PC-3 (cell line): ENCODE results near the gene AFG3L2. TPM values are rescaled to one million over a fixed set of nuclear protein-coding genes. Genes with fewer than 3 reads are reported as not detected.

Source experiments
- ATAC-seq: fragments of 200-7000 bp; cut with Tn5 transposase; 2 replicates; pipeline ENCODE4 v1.9.1; 2020; ENCODE audit warnings: mild to moderate bottlenecking, moderate library complexity
- BruUV-seq: library from RNA; stranded (reverse); fragments of 400-500 nt; replicated peaks from 2 replicates; lab custom pipeline; 2021; lab: Mats Ljungman, UMichigan
- CTCF ChIA-PET: fragments of 300-600 bp; sonication (Branson Sonifier 250); formaldehyde crosslinking; loops from one replicate; lab custom pipeline; 2022; ENCODE audit warnings: antibody characterized with exemption; lab: Charles Lee
- POLR2A ChIA-PET: fragments of 300-600 bp; sonication (Branson Sonifier 250); formaldehyde crosslinking; loops from one replicate; lab custom pipeline; 2022; ENCODE audit warnings: antibody characterized with exemption; ENCODE audit not compliant: unreplicated experiment; lab: Charles Lee
- DNase-seq: peaks from one replicate; pipeline ENCODE4 v3.0.0-alpha.2; 2015
- H2AFZ ChIP-seq: fragments of 300-600 bp; sonication (generic); 2 replicates; pipeline ENCODE4 v1.6.0; 2016; ENCODE audit warnings: antibody characterized with exemption, low read length
- H3F3A ChIP-seq: fragments of 300-600 bp; sonication (generic); one replicate; pipeline ENCODE4 v1.6.0; 2017; ENCODE audit warnings: antibody characterized with exemption, low read length, control low read depth, mild to moderate bottlenecking; ENCODE audit not compliant: unreplicated experiment
- H3K27ac ChIP-seq: fragments of 300-600 bp; sonication (generic); 2 replicates; pipeline ENCODE4 v1.5.1; 2016; ENCODE audit warnings: mild to moderate bottlenecking, low read length
- H3K27me3 ChIP-seq: fragments of 300-600 bp; sonication (generic); 2 replicates; pipeline ENCODE4 v1.6.1; 2016; ENCODE audit warnings: low read length, mixed read lengths
- H3K36me3 ChIP-seq: fragments of 300-600 bp; sonication (generic); 2 replicates; pipeline ENCODE4 v1.6.1; 2016; ENCODE audit warnings: low read depth, mixed run types, low read length, mixed read lengths
- H3K4me1 ChIP-seq: fragments of 300-600 bp; sonication (generic); 2 replicates; pipeline ENCODE4 v1.5.1; 2016; ENCODE audit warnings: low read length; ENCODE audit not compliant: insufficient read depth
- H3K4me2 ChIP-seq: fragments of 300-600 bp; sonication (generic); 2 replicates; pipeline ENCODE4 v1.6.0; 2016; ENCODE audit warnings: low read length
- H3K4me3 ChIP-seq: fragments of 300-600 bp; sonication (generic); 2 replicates; pipeline ENCODE4 v1.5.1; 2016; ENCODE audit warnings: mild to moderate bottlenecking, low read length, mixed read lengths
- H3K79me2 ChIP-seq: fragments of 300-600 bp; sonication (generic); 2 replicates; pipeline ENCODE4 v1.6.1; 2017; ENCODE audit warnings: low read length, mixed read lengths
- H3K9ac ChIP-seq: fragments of 300-600 bp; sonication (generic); 2 replicates; pipeline ENCODE4 v1.6.0; 2016; ENCODE audit warnings: mild to moderate bottlenecking, low read length
- H3K9me2 ChIP-seq: fragments of 300-600 bp; sonication (generic); replicated peaks from 2 replicates; pipeline ENCODE4 v1.6.1; 2016; ENCODE audit warnings: mixed run types, low read length, mixed read lengths
- H3K9me3 ChIP-seq: fragments of 300-600 bp; sonication (generic); 2 replicates; pipeline ENCODE4 v1.6.1; 2016; ENCODE audit warnings: low read length, mixed read lengths
- H4K20me1 ChIP-seq: fragments of 300-600 bp; sonication (generic); 2 replicates; pipeline ENCODE4 v1.6.1; 2016; ENCODE audit warnings: low read length, mixed read lengths
- EZH2 ChIP-seq: fragments of 300-600 bp; sonication (generic); IDR thresholded peaks from one replicate; pipeline ENCODE4 v1.6.1; 2017; ENCODE audit warnings: antibody characterized with exemption, mild to moderate bottlenecking, low read length; ENCODE audit not compliant: unreplicated experiment
- EZH2phosphoT487 ChIP-seq: fragments of 300-600 bp; sonication (generic); IDR thresholded peaks from 2 replicates; pipeline ENCODE4 v1.6.1; 2018; ENCODE audit warnings: mild to moderate bottlenecking, antibody characterized with exemption, low read length, borderline replicate concordance
- intact Hi-C: fragments of 100-400 bp; cut with micrococcal nuclease; formaldehyde crosslinking; loops from 2 replicates; pipeline ENCODE4 v1.9.0; 2023
- total RNA-seq: library from RNA; depleted of rRNA; stranded (reverse); fragments of >200 nt; gene quantifications from 2 replicates; pipeline ENCODE4 v1.2.3, GENCODE V29; 2014; rRNA removed
- TF ChIP-seq, protein P1 (sequence below): fragments of 300-600 bp; sonication (generic); conservative IDR thresholded peaks from 2 replicates; pipeline ENCODE4 v1.5.1; 2017; ENCODE audit warnings: antibody characterized with exemption, low read depth, mild to moderate bottlenecking, low read length

Gene AFG3L2
- total RNA-seq, 1 experiment from 2014 or later, result 79.3 TPM

DNA sequence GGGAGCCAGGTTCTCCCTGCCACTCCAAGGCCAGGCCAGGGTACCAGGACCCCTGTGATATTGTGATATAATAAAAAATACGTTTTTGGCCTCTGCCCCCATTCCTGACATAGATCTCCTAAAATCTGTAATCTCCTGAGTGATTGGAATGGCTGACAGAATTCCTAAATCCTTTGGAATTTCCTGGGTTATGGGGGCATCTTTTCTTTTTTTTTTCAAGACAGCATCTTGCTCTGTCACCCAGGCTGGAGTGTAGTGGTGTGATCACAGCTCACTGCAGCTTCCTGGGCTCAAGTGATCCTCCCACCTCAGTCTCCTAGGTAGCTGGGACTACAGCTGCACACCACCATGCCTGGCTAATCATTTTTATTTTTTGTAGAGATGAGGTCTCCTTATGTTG, 95.2 kb downstream of the AFG3L2 start:
- Histone ChIP-seq H3K9me3 (no peaks in the 10 kb centered on the region), H3K36me3 (no peaks in the 10 kb centered on the region), H3F3A (no peaks in the 10 kb centered on the region), H3K4me1 (peaks cover 29% of the 10 kb centered on the region), H2AFZ (peak overlapping the region; percentile 17; the same call in 1 of the 2 replicates), H3K4me3 (no peak overlapping the region), H4K20me1 (no peaks in the 10 kb centered on the region), H3K4me2 (peak overlapping the region; percentile 23), H3K9ac (no peak overlapping the region), H3K79me2 (no peaks in the 10 kb centered on the region), H3K27me3 (no peaks in the 10 kb centered on the region), H3K9me2 (no peaks in the 10 kb centered on the region), H3K27ac (peak overlapping the region; percentile 33)
- ATAC-seq (0 out of 2 replicates have a peak, but pooled peaks have one; percentile 1), DNase-seq (no peak)
- no TSS peak for BruUV-seq
- POLR2A ChIA-PET, result interaction anchor here (0.6 to 1.8 kb wide), 3 partner anchors 10 to 95 kb away, joined by 3 to 12 read pairs (median 6); partner anchors contain the start of gene AFG3L2
- TF ChIP-seq EZH2 (no peak), EZH2phosphoT487 (no peak)
- TF ChIP-seq, protein P1, sequence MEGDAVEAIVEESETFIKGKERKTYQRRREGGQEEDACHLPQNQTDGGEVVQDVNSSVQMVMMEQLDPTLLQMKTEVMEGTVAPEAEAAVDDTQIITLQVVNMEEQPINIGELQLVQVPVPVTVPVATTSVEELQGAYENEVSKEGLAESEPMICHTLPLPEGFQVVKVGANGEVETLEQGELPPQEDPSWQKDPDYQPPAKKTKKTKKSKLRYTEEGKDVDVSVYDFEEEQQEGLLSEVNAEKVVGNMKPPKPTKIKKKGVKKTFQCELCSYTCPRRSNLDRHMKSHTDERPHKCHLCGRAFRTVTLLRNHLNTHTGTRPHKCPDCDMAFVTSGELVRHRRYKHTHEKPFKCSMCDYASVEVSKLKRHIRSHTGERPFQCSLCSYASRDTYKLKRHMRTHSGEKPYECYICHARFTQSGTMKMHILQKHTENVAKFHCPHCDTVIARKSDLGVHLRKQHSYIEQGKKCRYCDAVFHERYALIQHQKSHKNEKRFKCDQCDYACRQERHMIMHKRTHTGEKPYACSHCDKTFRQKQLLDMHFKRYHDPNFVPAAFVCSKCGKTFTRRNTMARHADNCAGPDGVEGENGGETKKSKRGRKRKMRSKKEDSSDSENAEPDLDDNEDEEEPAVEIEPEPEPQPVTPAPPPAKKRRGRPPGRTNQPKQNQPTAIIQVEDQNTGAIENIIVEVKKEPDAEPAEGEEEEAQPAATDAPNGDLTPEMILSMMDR, result no peak
- intact Hi-C loops, result loop anchor here (2.0 to 5.0 kb wide), 2 partner anchors 55 to 95 kb away; partner anchors contain the start of gene AFG3L2
- CTCF ChIA-PET, result interaction anchor here (0.5 to 1.4 kb wide), 5 partner anchors 10 to 301 kb away, joined by 3 to 23 read pairs (median 4); partner anchors contain the start of gene IMPA2

DNA sequence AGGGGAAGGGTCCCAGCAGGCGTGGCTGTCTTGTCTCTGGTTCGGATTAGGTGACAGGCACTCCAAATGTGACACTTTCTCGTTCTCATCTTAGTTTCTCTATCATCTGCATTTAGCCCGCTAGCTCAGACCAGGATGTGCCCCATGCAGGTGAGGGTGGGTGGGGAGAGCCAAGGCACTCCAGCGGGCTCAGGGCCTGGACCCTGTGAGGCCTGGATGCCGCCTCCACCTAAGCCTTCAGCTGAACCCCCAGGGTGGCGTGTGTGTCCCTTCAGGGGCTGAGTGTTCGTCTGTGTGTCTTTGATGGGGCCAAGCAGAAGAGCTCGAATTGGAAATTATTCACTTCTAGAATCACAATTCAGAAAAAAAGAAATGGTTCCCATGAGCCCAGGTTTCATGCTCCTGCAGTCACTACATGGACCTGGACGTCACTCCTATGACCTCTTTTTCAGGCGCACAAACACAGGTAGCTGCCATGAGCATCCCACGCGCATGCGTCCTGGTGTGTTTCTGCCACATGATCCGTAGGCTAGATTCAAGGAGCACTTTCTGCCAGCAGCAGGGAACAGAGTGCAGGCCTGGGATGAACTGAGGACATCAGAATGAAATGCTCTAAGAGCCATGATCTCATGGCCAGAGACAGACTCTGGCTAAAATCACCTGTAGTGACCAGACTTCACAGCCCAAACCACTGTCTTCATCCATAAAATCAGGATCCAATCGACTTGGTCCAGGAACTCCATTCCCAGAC, 97.1 kb downstream of the AFG3L2 start:
- no peaks in the 10 kb centered on the region for H3K27me3 ChIP-seq
- no peaks in the 10 kb centered on the region for H4K20me1 ChIP-seq
- H3K9me2 ChIP-seq, result no peaks in the 10 kb centered on the region
- H3K36me3 ChIP-seq, result no peaks in the 10 kb centered on the region
- H3K9ac ChIP-seq, result no peak overlapping the region
- H2AFZ ChIP-seq, result no peak overlapping the region
- DNase-seq (no peak), ATAC-seq (no peak)
- ChIA-PET CTCF (interaction anchor here (1.1 kb wide), 1 partner anchor 8 kb away, joined by 5 read pairs; no protein-coding TSS in a partner anchor), POLR2A (no interaction called here)
- no peaks in the 10 kb centered on the region for H3K79me2 ChIP-seq
- intact Hi-C loops, result loop anchor here (5.0 kb wide), 1 partner anchor 57 kb away; no protein-coding TSS in a partner anchor
- H3K4me2 ChIP-seq, result no peak overlapping the region
- H3F3A ChIP-seq, result no peaks in the 10 kb centered on the region
- peaks cover 29% of the 10 kb centered on the region for H3K4me1 ChIP-seq
- BruUV-seq, result no TSS peak
- H3K27ac ChIP-seq, result no peak overlapping the region
- TF ChIP-seq, protein P1, result no peak
- no peak for TF ChIP-seq EZH2phosphoT487
- TF ChIP-seq EZH2, result no peak
- no peaks in the 10 kb centered on the region for H3K9me3 ChIP-seq
- no peak overlapping the region for H3K4me3 ChIP-seq

Other genes starting within 250 kb of the AFG3L2 start
- gene CIDEA, start 122.9 kb downstream of the AFG3L2 start, total RNA-seq, result not detected in 2 replicates
- gene TUBB6, start 69.0 kb downstream of the AFG3L2 start, total RNA-seq, result 191 and 232 TPM in 2 replicates
- gene PRELID3A, start 30.7 kb upstream of the AFG3L2 start, total RNA-seq, result 9.7 and 16.5 TPM in 2 replicates